ENCODE measurements around the gene RBP3. TPM values are rescaled to one million over a fixed set of nuclear protein-coding genes. Genes with fewer than 3 reads are reported as not detected.

The RBP3 gene
- total and polyA plus RNA-seq, 11 donors, result not detected

DNA sequence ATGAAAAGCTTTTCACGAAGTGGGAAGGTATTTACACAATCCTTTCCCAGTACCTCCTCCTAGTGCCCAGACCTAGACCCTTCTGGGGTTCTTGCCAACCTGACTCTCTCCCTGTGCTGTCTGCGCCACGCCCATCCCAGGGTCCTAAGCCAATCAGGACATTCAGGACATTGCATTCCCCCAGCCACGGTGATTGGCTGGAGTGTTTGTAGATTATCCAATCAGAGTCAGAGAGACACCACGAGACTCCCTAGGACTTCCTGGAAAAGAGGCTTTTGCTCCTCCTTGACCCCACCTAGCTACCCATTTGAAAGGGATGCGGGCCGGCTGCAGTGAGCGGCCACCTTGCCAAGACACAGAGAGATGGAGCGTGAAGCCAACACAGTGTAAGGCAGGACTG lies 29.5 kb upstream of the RBP3 start:
- Histone ChIP-seq H3K27ac (no peak overlapping the region), H3K9me3 (no peaks in the 10 kb centered on the region), H3K27me3 (peaks cover 0 to 16% (median 0%) of the 10 kb centered on the region in 9 donors), H3K36me3 (no peaks in the 10 kb centered on the region), H3K4me1 (peaks cover 0 to 5% (median 0%) of the 10 kb centered on the region in 12 donors), H3K4me3 (no peak overlapping the region)
- 57 to 92% (median 85%) methylated on average over 9 of the region's 9 CpGs for WGBS, 4 donors
- intact Hi-C loops (cut with DNase I), result loop anchor here in 3 of 10 donors (5.0 to 10.0 kb wide), 3 partner anchors 271 to 324 kb away; no protein-coding TSS in a partner anchor
- TF ChIP-seq POLR2A (IDR thresholded peaks at IDR 0.05) (no peak), CTCF (IDR thresholded peaks at IDR 0.05) (no peak)
- DNase-seq (no peak), ATAC-seq (no peak)

- Histone ChIP-seq H3K27ac (no peak overlapping the region), H3K36me3 (no peaks in the 10 kb centered on the region), H3K4me3 (no peak overlapping the region), H3K27me3 (peaks cover 0 to 16% (median 0%) of the 10 kb centered on the region in 9 donors), H3K4me1 (peaks cover 0 to 5% (median 0%) of the 10 kb centered on the region in 12 donors), H3K9me3 (no peaks in the 10 kb centered on the region)
- 74 to 94% (median 90%) methylated on average over 8 of the region's 8 CpGs for WGBS, 4 donors
- TF ChIP-seq POLR2A (IDR thresholded peaks at IDR 0.05) (no peak), CTCF (IDR thresholded peaks at IDR 0.05) (no peak)
- intact Hi-C loops (cut with DNase I), result loop anchor here in 3 of 10 donors (5.0 to 10.0 kb wide), 3 partner anchors 272 to 325 kb away; no protein-coding TSS in a partner anchor
- DNase-seq, result no peak
- no peak for ATAC-seq
Measured at GRCh38 chr10:47319784-47320183, 28.4 kb upstream of the RBP3 start.

GRCh38 chr10:47320812-47321211 lies 27.4 kb upstream of the RBP3 start:
- TF ChIP-seq CTCF (IDR thresholded peaks at IDR 0.05), result no peak
- TF ChIP-seq POLR2A (IDR thresholded peaks at IDR 0.05), result no peak
- Histone ChIP-seq H3K36me3 (no peaks in the 10 kb centered on the region), H3K27me3 (peaks cover 0 to 16% (median 0%) of the 10 kb centered on the region in 9 donors), H3K27ac (no peak overlapping the region), H3K9me3 (no peaks in the 10 kb centered on the region), H3K4me1 (peaks cover 0 to 5% (median 0%) of the 10 kb centered on the region in 12 donors), H3K4me3 (no peak overlapping the region)
- DNase-seq, result no peak
- WGBS, 4 donors, result 31 to 54% (median 44%) methylated on average over 6 of the region's 6 CpGs
- ATAC-seq, result no peak
- intact Hi-C loops (cut with DNase I), result no loop called here

DNA sequence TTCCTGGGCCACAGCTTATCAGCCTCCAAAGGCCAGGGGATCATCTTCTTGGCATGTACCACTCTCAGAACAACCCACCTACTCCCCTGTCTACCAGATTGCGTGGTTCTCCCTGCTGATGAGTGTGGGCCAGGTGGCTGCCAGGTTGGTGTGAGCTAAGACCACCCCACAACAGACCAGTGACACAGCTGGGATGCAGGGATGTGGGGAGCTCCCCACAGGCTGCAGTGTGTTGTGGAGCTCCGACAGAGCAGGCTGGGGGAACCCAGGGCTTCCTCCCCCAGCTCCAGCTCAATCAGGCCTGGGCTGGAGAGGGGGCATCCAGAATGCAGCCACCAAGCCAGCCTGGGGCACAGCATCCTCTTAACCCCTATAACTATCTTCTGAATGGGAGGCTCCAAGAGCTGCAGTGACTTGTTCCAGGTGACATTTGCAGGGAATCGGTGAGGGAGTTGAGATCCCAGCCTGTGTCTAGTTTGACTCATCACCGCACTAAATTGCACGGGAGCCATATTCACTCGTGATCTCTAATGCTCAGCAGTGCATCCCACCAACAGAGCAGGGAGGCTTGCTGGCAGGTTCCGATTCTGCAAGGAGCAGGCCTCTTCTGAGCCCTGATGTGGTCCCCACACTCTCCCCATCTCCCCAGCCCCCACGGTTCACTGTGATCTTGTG lies 26.5 kb upstream of the RBP3 start:
- Histone ChIP-seq H3K4me1 (peaks cover 0 to 8% (median 0%) of the 10 kb centered on the region in 12 donors), H3K4me3 (no peak overlapping the region), H3K27me3 (peaks cover 0 to 16% (median 0%) of the 10 kb centered on the region in 9 donors), H3K36me3 (no peaks in the 10 kb centered on the region), H3K27ac (no peak overlapping the region), H3K9me3 (no peaks in the 10 kb centered on the region)
- DNase-seq (no peak), ATAC-seq (peak in 1 of 4 donors; percentile 6)
- TF ChIP-seq CTCF (IDR thresholded peaks at IDR 0.05), result no peak
- no peak for TF ChIP-seq POLR2A (IDR thresholded peaks at IDR 0.05)
- 64 to 78% (median 76%) methylated on average over 5 to 8 of the region's 8 CpGs for WGBS, 4 donors
- intact Hi-C loops (cut with DNase I), result no loop called here

All from heart left ventricle (tissue), 16 donors.